A375 (cell line): ENCODE results near the gene FHAD1. TPM values are rescaled to one million over a fixed set of nuclear protein-coding genes. Genes with fewer than 3 reads are reported as not detected.

Source experiments
- total RNA-seq: library from RNA; depleted of rRNA; stranded (reverse); fragments of >200 nt; shearing (Covaris generic); gene quantifications from 2 replicates; pipeline ENCODE4 v1.2.3, GENCODE V29; 2014; rRNA removed

Gene FHAD1
- 0.16 and 0.30 TPM in 2 replicates for total RNA-seq

DNA sequence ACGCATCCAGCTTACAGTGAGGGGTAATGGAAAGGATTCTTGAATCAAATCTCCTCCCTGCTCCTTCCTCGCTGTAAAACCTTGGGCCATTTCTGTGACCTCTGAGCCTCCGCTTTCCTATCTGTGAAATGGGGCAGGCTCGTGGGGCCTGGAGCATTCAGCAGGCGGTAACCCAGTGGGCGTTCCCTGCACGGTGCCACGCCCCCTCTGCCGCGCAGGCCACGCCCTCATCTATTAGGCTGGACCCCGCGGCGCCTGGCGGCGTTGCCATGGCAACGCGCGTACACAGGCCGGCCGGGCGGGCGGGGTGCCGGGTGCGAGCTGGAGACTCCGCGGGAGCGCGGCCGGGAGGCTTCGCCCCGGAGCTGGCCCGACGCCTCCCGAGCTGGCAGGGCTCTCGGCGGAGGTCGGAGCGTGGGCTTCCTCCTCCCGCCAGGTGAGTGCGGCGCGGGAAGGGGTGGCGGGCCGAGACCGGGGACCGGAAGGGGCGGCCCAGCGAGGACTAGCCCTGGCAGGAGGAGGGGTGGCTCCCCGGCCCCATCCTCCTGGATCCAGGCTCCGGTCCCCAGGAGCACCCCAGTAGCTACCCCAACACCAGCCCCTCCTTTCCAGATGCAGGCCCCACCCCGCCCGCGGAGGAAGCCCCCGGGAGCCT is at the start of gene FHAD1:
TSS of gene FHAD1 (plus strand) at position 264 of the 655 bp plus-strand sequence. CDS start 4,562 bp downstream, outside the sequence.

DNA sequence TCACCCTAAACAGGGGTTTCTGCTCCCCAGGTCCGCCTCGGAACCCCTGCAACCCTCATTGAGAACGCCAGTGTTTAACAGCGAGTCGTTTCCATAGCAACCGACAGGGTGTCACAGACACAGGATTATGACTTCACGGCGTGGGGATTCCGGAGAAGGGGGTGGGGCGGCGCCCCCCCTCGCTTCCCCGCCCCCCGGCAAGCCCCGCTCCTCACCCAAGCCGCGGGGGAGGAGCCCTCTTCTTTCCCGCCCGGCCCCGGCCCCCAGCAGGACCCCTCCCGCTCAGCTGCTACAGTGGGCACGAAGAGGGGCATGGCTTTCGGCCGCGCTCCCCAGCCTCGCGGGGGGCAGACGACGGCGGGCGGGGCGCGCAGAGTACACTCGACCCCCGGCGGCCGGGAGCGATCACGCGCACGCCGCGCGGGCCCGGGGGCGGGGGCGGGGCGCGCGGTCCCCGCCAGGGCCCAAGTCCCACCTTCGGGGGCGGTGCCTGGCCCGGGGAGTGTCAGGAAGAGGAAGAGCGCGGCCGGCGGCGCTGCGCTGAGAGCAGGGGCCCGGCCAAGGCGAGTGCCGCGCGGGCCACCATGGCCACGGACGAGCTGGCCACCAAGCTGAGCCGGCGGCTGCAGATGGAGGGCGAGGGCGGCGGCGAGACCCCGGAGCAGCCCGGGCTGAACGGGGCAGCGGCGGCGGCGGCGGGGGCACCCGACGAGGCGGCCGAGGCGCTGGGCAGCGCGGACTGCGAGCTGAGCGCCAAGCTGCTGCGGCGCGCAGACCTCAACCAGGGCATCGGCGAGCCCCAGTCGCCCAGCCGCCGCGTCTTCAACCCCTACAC is 162.6 kb downstream of the FHAD1 start, which contains the start of gene EFHD2:
TSS of gene EFHD2 (plus strand) at position 501 of the 835 bp plus-strand sequence. CDS start at position 585, 84 bp downstream.

Other genes starting within 250 kb of the FHAD1 start
- 2.1 and 3.1 TPM in 2 replicates for gene TMEM51, start 93.5 kb upstream of the FHAD1 start, total RNA-seq
- gene EFHD2, start 162.7 kb downstream of the FHAD1 start, total RNA-seq, result 85.7 and 93.5 TPM in 2 replicates
- gene CTRC, start 191.2 kb downstream of the FHAD1 start, total RNA-seq, result not detected in 2 replicates
- not detected in 2 replicates for gene CELA2A, start 209.5 kb downstream of the FHAD1 start, total RNA-seq
- not detected in 2 replicates for gene CELA2B, start 228.9 kb downstream of the FHAD1 start, total RNA-seq